Parathyroid adenoma (tissue), 2 donors: ENCODE results near the gene GTF2H1.

Source experiments
- H2AFZ ChIP-seq: fragments of 300-600 bp; sonication (generic); one replicate; pipeline ENCODE4 v1.7.0; 2017; ENCODE audit warnings: antibody characterized with exemption, mild to moderate bottlenecking
- H3K27ac ChIP-seq: fragments of 300-600 bp; sonication (generic); one replicate; pipeline ENCODE4 v1.7.0; 2017
- H3K27me3 ChIP-seq: fragments of 300-600 bp; sonication (generic); one replicate; pipeline ENCODE4 v1.7.0; 2017; ENCODE audit warnings: low read length; ENCODE audit not compliant: control insufficient read depth, insufficient read depth
- H3K36me3 ChIP-seq: fragments of 300-600 bp; sonication (generic); one replicate; pipeline ENCODE4 v1.7.0; 2017; ENCODE audit warnings: low read length; ENCODE audit not compliant: control insufficient read depth, insufficient read depth
- H3K4me1 ChIP-seq: fragments of 300-600 bp; sonication (generic); one replicate; pipeline ENCODE4 v1.7.0; 2017; ENCODE audit warnings: control low read depth
- H3K4me2 ChIP-seq: fragments of 300-600 bp; sonication (generic); one replicate; pipeline ENCODE4 v1.7.0; 2017; ENCODE audit warnings: low read length
- H3K4me3 ChIP-seq: fragments of 300-600 bp; sonication (generic); one replicate; pipeline ENCODE4 v1.7.0; 2017; ENCODE audit warnings: low read depth, low read length
- H3K79me2 ChIP-seq: fragments of 300-600 bp; sonication (generic); one replicate; pipeline ENCODE4 v1.7.0; 2017; ENCODE audit warnings: control low read depth
- H3K9ac ChIP-seq: fragments of 300-600 bp; sonication (generic); one replicate; pipeline ENCODE4 v1.7.0; 2017; ENCODE audit warnings: mild to moderate bottlenecking
- H3K9me3 ChIP-seq: fragments of 300-600 bp; sonication (generic); one replicate; pipeline ENCODE4 v1.7.0; 2017; ENCODE audit warnings: low read length; ENCODE audit not compliant: control insufficient read depth
- TF ChIP-seq, protein P1 (sequence below): fragments of 300-600 bp; sonication (generic); IDR thresholded peaks from one replicate; pipeline ENCODE4 v1.7.0; 2017; ENCODE audit warnings: antibody characterized with exemption, mild to moderate bottlenecking
- donor health status: primary hyperparathyroidism.

The GTF2H1 gene

DNA sequence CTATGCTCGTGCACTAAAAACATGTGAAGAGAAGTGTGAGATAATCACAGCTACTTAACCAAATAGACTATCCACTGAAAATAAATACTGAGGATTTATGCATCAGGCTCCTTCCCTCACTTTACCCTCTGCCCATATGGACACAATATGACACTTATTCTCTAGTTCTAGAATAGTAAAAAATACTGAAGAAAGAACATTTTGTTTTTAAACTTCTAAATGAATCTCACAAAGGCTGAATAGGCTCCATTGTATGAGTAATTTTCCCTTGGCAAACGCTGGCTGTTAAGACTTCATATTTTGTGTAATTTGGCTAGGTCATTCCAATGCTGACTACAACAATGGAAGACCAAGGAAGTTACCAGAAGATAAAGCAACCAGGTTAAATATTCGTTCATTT, 10.4 kb upstream of the GTF2H1 start:
- no peak overlapping the region for H3K27ac ChIP-seq
- H3K79me2 ChIP-seq = peaks cover 2% of the 10 kb centered on the region
- H3K4me2 ChIP-seq = no peak overlapping the region
- TF ChIP-seq, protein P1, sequence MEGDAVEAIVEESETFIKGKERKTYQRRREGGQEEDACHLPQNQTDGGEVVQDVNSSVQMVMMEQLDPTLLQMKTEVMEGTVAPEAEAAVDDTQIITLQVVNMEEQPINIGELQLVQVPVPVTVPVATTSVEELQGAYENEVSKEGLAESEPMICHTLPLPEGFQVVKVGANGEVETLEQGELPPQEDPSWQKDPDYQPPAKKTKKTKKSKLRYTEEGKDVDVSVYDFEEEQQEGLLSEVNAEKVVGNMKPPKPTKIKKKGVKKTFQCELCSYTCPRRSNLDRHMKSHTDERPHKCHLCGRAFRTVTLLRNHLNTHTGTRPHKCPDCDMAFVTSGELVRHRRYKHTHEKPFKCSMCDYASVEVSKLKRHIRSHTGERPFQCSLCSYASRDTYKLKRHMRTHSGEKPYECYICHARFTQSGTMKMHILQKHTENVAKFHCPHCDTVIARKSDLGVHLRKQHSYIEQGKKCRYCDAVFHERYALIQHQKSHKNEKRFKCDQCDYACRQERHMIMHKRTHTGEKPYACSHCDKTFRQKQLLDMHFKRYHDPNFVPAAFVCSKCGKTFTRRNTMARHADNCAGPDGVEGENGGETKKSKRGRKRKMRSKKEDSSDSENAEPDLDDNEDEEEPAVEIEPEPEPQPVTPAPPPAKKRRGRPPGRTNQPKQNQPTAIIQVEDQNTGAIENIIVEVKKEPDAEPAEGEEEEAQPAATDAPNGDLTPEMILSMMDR = no peak
- no peaks in the 10 kb centered on the region for H3K9me3 ChIP-seq
- H2AFZ ChIP-seq = no peak overlapping the region
- H3K9ac ChIP-seq = no peak overlapping the region
- H3K27me3 ChIP-seq = no peaks in the 10 kb centered on the region
- no peaks in the 10 kb centered on the region for H3K4me1 ChIP-seq
- H3K4me3 ChIP-seq = no peak overlapping the region
- H3K36me3 ChIP-seq = no peaks in the 10 kb centered on the region

DNA sequence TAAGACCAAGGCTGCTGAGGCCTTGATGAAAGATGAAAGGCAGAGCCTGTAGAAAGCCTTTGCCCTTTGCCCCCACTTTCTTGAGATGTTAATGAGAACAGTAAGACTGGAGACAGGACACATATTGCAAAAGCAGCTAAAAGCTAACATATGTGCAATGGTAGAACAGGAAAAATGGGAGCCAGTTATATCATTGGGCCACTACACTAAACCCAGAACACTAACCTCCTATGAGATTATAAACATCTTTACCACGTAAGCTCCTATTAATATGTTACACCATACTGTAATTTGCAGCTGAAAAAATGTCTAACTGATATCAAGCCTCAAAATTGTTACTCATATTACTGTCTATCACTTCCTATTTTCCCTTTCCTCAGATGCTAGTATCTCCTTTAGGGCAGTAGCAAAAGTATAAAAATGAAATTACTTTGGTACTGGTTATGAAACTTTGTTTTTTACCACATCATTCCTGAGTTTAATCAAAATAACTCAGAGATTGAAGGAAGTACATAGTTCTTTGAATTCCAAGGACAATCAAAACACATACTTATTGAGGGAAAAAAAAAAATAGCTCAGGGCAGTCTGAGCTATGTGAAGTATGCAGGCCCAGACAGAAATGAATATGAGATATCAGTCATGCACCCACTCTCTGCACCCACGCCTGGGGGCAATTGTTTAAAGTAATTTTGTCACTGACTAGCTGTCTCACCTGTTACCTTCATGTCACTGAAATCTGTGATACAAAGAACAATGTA, 9.5 kb upstream of the GTF2H1 start:
- Histone ChIP-seq H3K79me2 (peaks cover 4% of the 10 kb centered on the region), H3K4me3 (no peak overlapping the region), H3K9me3 (no peaks in the 10 kb centered on the region), H3K27me3 (no peaks in the 10 kb centered on the region), H3K36me3 (no peaks in the 10 kb centered on the region), H3K4me2 (no peak overlapping the region), H2AFZ (no peak overlapping the region), H3K27ac (no peak overlapping the region), H3K4me1 (no peaks in the 10 kb centered on the region), H3K9ac (no peak overlapping the region)
- TF ChIP-seq, protein P1 = no peak

DNA sequence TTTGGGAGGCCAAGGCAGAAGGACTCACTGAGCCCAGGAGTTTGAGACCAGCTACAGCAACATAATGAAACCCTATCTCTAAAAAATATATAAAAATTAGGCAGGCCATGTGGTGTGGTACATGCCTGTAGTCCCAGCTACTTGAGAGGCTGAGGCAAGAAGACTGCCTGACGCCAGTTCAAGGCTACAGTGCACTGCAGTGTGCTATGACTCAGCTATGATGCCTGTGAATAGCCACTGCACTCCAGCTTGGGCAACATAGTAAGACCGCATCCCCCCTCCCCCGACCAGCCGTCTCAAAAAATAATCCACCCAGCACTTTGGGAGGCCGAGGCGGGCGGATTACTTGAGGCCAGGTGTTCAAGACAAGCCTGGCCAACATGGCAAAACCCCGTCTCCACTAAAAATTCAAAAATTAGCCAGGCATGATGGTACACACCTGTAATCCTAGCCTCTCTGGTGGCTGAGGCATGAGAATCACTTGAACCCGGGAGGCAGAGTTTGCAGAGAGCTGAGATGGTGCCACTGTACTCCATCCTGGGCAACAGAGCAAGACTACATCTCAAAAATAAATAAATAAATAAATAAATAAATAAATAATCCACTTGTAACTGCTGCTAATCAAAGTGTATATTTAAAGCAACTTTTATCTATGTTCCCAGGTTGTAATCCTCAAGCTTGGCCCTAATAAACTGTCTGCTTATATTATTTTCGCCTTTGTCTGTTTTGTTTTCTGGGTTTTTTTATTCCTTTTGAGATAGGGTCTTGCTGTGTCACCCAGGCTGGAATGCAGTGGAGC, 8.2 kb upstream of the GTF2H1 start:
- Histone ChIP-seq H2AFZ (no peak overlapping the region), H3K4me1 (no peaks in the 10 kb centered on the region), H3K4me2 (no peak overlapping the region), H3K36me3 (no peaks in the 10 kb centered on the region), H3K27ac (no peak overlapping the region), H3K27me3 (no peaks in the 10 kb centered on the region), H3K9me3 (no peaks in the 10 kb centered on the region), H3K79me2 (peaks cover 4% of the 10 kb centered on the region), H3K9ac (no peak overlapping the region), H3K4me3 (no peak overlapping the region)
- TF ChIP-seq, protein P1 = no peak

DNA sequence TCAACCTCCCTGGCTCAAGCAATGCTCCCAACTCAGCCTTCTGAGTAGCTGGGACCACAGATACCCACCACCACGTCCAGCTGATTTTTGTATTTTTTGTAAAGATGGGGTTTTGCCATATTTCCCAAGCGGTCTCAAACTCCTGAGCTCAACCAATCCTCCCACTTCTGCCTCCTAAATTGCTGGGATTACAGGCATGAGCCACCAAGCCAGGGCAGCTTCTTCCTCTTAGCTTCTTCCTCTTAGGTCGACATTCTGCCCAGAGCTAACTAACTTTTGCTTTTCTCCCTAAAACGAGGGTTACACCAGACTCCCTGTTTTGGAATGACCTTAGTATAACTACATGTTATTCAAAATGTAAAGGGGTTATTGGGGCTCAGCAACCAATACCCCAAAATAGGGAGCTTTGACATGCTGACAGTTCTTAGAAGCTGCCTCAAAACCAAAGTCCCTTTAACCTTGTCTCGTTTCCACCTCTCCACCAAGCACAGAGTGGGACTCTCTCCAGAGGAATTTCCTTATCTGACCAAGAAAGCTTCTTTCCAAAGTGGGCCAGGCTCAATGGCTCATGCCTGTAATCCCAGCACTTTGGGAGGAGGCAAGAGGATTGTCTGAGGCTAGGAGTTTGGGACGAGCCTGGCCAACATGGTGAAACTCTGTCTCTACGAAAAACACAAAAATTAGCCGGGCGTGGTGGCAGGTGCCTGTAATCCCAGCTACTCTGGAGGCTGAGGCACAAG, 7.4 kb upstream of the GTF2H1 start:
- no peak overlapping the region for H3K9ac ChIP-seq
- H3K4me3 ChIP-seq = no peak overlapping the region
- no peaks in the 10 kb centered on the region for H3K36me3 ChIP-seq
- H3K27me3 ChIP-seq = no peaks in the 10 kb centered on the region
- TF ChIP-seq, protein P1 = no peak
- no peak overlapping the region for H3K4me2 ChIP-seq
- H3K9me3 ChIP-seq = no peaks in the 10 kb centered on the region
- H2AFZ ChIP-seq = no peak overlapping the region
- H3K79me2 ChIP-seq = peaks cover 4% of the 10 kb centered on the region
- H3K27ac ChIP-seq = no peak overlapping the region
- H3K4me1 ChIP-seq = no peaks in the 10 kb centered on the region
